ENCODE data around the gene CCDC192. TPM values are rescaled to one million over a fixed set of nuclear protein-coding genes. Genes with fewer than 3 reads are reported as not detected.
"Not testable (repeated sequence)": the region's sequence is repeated elsewhere in the genome, so short reads cannot be mapped to it uniquely, and the experiment has no call there.

CCDC192 gene
- total RNA-seq, 1 donor from 2014 or later: not detected

GRCh38 chr5:127791439-127791838, 88.2 kb downstream of the CCDC192 start:
- Histone ChIP-seq H3K4me2 (no peak overlapping the region), H3K36me3 (no peaks in the 10 kb centered on the region), H3K27me3 (no peaks in the 10 kb centered on the region), H3K27ac (no peak overlapping the region), H3K9ac (no peak overlapping the region), H3K4me1 (peaks cover 12% of the 10 kb centered on the region), H3K9me3 (ENCODE audit: low read depth) (no peaks in the 10 kb centered on the region), H3K4me3 (no peak overlapping the region), H2AFZ (replicated peaks) (no peak overlapping the region), H3F3A (ENCODE audit: low read depth) (peaks cover 11% of the 10 kb centered on the region), H3K79me2 (ENCODE audit: low read depth) (no peaks in the 10 kb centered on the region), H4K20me1 (ENCODE audit: low read depth) (no peaks in the 10 kb centered on the region)
- TF ChIP-seq EZH2 (IDR thresholded peaks at IDR 0.05): no peak
- TF ChIP-seq, protein P1, sequence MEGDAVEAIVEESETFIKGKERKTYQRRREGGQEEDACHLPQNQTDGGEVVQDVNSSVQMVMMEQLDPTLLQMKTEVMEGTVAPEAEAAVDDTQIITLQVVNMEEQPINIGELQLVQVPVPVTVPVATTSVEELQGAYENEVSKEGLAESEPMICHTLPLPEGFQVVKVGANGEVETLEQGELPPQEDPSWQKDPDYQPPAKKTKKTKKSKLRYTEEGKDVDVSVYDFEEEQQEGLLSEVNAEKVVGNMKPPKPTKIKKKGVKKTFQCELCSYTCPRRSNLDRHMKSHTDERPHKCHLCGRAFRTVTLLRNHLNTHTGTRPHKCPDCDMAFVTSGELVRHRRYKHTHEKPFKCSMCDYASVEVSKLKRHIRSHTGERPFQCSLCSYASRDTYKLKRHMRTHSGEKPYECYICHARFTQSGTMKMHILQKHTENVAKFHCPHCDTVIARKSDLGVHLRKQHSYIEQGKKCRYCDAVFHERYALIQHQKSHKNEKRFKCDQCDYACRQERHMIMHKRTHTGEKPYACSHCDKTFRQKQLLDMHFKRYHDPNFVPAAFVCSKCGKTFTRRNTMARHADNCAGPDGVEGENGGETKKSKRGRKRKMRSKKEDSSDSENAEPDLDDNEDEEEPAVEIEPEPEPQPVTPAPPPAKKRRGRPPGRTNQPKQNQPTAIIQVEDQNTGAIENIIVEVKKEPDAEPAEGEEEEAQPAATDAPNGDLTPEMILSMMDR (IDR thresholded peaks at IDR 0.05): no peak
- TF ChIP-seq EZH2phosphoT487 (IDR thresholded peaks at IDR 0.05): no peak
- Mint-ChIP-seq H3K27ac (no peak overlapping the region), H3K27me3 (ENCODE audit: insufficient read depth, low read depth) (no peaks in the 10 kb centered on the region), H3K4me3 (no peak overlapping the region), H3K4me1 (peaks cover 15% of the 10 kb centered on the region), H3K36me3 (no peaks in the 10 kb centered on the region), H3K9me3 (peaks cover 10% of the 10 kb centered on the region)
- no peak for DNase-seq (ENCODE audit: low spot score)

GRCh38 chr5:127791908-127792307, 88.7 kb downstream of the CCDC192 start:
- not testable (repeated sequence) for H3K36me3 Mint-ChIP-seq; H3K4me3 Mint-ChIP-seq; H3K27me3 Mint-ChIP-seq (ENCODE audit: insufficient read depth, low read depth); H3K27ac Mint-ChIP-seq; H3K9me3 Mint-ChIP-seq; H3K9ac ChIP-seq; H3K4me3 ChIP-seq; H3K27ac ChIP-seq; H3K27me3 ChIP-seq; H3K36me3 ChIP-seq; H4K20me1 ChIP-seq (ENCODE audit: low read depth); H2AFZ ChIP-seq (replicated peaks); H3K4me2 ChIP-seq; DNase-seq (ENCODE audit: low spot score); H3K9me3 ChIP-seq (ENCODE audit: low read depth); H3K79me2 ChIP-seq (ENCODE audit: low read depth)
- H3K4me1 ChIP-seq: peaks cover 16% of the 10 kb centered on the region
- peaks cover 13% of the 10 kb centered on the region for H3F3A ChIP-seq (ENCODE audit: low read depth)
- H3K4me1 Mint-ChIP-seq: peaks cover 19% of the 10 kb centered on the region

DNA sequence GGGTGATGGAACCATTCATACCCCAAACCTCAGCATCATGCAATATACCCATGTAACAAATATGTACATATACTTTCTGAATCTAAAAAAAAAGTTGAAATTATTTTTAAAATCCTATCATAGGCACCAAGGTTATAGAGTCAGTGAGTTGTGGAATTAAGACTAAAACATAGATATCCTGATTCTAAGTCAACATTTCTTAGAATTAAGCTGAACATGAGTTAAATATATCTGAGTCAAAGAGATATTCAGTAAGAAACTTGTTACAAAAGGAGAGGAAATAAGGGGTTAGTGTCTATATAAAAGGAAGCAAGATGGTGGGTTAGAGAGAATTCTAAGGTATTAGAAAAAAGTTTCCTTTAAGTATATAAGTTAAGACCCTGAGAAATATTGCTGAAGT, 89.9 kb downstream of the CCDC192 start:
- Histone ChIP-seq H2AFZ (replicated peaks) (no peak overlapping the region), H3K9me3 (ENCODE audit: low read depth) (no peaks in the 10 kb centered on the region)
- no peak overlapping the region for H3K4me3 Mint-ChIP-seq

GRCh38 chr5:127793879-127794278, 90.7 kb downstream of the CCDC192 start:
- no peak overlapping the region for H2AFZ ChIP-seq (replicated peaks)
- no peaks in the 10 kb centered on the region for H3K27me3 ChIP-seq
- H3K27me3 Mint-ChIP-seq (ENCODE audit: insufficient read depth, low read depth): no peaks in the 10 kb centered on the region
- peaks cover 21% of the 10 kb centered on the region for H3K4me1 Mint-ChIP-seq
- H3F3A ChIP-seq (ENCODE audit: low read depth): peaks cover 13% of the 10 kb centered on the region
- H3K4me3 Mint-ChIP-seq: no peak overlapping the region
- no peak overlapping the region for H3K9ac ChIP-seq
- DNase-seq (ENCODE audit: low spot score): no peak
- peaks cover 8% of the 10 kb centered on the region for H3K9me3 Mint-ChIP-seq
- peaks cover 17% of the 10 kb centered on the region for H3K4me1 ChIP-seq
- no peaks in the 10 kb centered on the region for H3K9me3 ChIP-seq (ENCODE audit: low read depth)
- H3K36me3 Mint-ChIP-seq: no peaks in the 10 kb centered on the region
- no peak overlapping the region for H3K27ac ChIP-seq
- TF ChIP-seq EZH2phosphoT487 (IDR thresholded peaks at IDR 0.05) (no peak), EZH2 (IDR thresholded peaks at IDR 0.05) (no peak)
- TF ChIP-seq, protein P1 (IDR thresholded peaks at IDR 0.05): no peak
- H3K27ac Mint-ChIP-seq: no peak overlapping the region
- H3K4me2 ChIP-seq: no peak overlapping the region
- H4K20me1 ChIP-seq (ENCODE audit: low read depth): no peaks in the 10 kb centered on the region
- H3K79me2 ChIP-seq (ENCODE audit: low read depth): no peaks in the 10 kb centered on the region
- H3K4me3 ChIP-seq: no peak overlapping the region
- no peaks in the 10 kb centered on the region for H3K36me3 ChIP-seq

More for the DNA sequence above, 89.9 kb downstream of the CCDC192 start:
- no peaks in the 10 kb centered on the region for H3K79me2 ChIP-seq (ENCODE audit: low read depth)
- no peak for DNase-seq (ENCODE audit: low spot score)
- H3K9me3 Mint-ChIP-seq: peaks cover 8% of the 10 kb centered on the region
- no peak overlapping the region for H3K4me3 ChIP-seq
- H4K20me1 ChIP-seq (ENCODE audit: low read depth): no peaks in the 10 kb centered on the region
- no peaks in the 10 kb centered on the region for H3K27me3 ChIP-seq
- H3K27me3 Mint-ChIP-seq (ENCODE audit: insufficient read depth, low read depth): no peaks in the 10 kb centered on the region
- no peaks in the 10 kb centered on the region for H3K36me3 Mint-ChIP-seq
- H3F3A ChIP-seq (ENCODE audit: low read depth): peaks cover 13% of the 10 kb centered on the region
- H3K4me1 ChIP-seq: peaks cover 17% of the 10 kb centered on the region
- no peak overlapping the region for H3K27ac ChIP-seq
- H3K4me1 Mint-ChIP-seq: peaks cover 21% of the 10 kb centered on the region
- H3K36me3 ChIP-seq: no peaks in the 10 kb centered on the region
- TF ChIP-seq EZH2 (IDR thresholded peaks at IDR 0.05) (no peak), EZH2phosphoT487 (IDR thresholded peaks at IDR 0.05) (no peak)
- TF ChIP-seq, protein P1 (IDR thresholded peaks at IDR 0.05): no peak
- H3K27ac Mint-ChIP-seq: no peak overlapping the region
- H3K9ac ChIP-seq: no peak overlapping the region
- H3K4me2 ChIP-seq: no peak overlapping the region
